GM12872 (cell line): Measurements from ENCODE around the gene TBXAS1.

ENCODE experiments used
- CTCF ChIP-seq: IDR thresholded peaks from 3 replicates; pipeline ENCODE4 v1.5.1; 2011; ENCODE audit warnings: low read depth, mild to moderate bottlenecking, low read length, moderate library complexity; ENCODE audit not compliant: insufficient read depth

TBXAS1 gene

GRCh38 chr7:140035400-140036223 lies 206.5 kb downstream of the TBXAS1 start:
- TF ChIP-seq CTCF: no peak

GRCh38 chr7:140036224-140036962 lies 207.3 kb downstream of the TBXAS1 start:
- no peak for TF ChIP-seq CTCF

GRCh38 chr7:140039066-140039465 lies 210.0 kb downstream of the TBXAS1 start:
- TF ChIP-seq CTCF: no peak

- no peak for TF ChIP-seq CTCF
These were observed 210.8 kb downstream of the TBXAS1 start for GRCh38 chr7:140039896-140040295.

GRCh38 chr7:140041659-140042385 lies 212.8 kb downstream of the TBXAS1 start:
- no peak for TF ChIP-seq CTCF

GRCh38 chr7:140042386-140042670 lies 213.3 kb downstream of the TBXAS1 start:
- no peak for TF ChIP-seq CTCF

- no peak for TF ChIP-seq CTCF
These were observed 215.2 kb downstream of the TBXAS1 start for GRCh38 chr7:140044251-140044650.
